ENCODE measurements around the gene RGS11.
"Not testable (repeated sequence)": the region's sequence is repeated elsewhere in the genome, so short reads cannot be mapped to it uniquely, and the experiment has no call there.

RGS11 gene

GRCh38 chr16:234468-235305, 41.1 kb downstream of the RGS11 start, which contains the start of gene FAM234A:
Gene FAM234A (plus strand): TSS chr16:234821. CDS start chr16:254414, 19,593 bp downstream.
- peak; percentile 59 for TF ChIP-seq CTCF (IDR thresholded peaks at IDR 0.05; ENCODE audit: insufficient read depth, low read length, poor library complexity, severe bottlenecking)
- peak; percentile 96 for DNase-seq (ENCODE audit: extremely low read depth, insufficient read length)
- Histone ChIP-seq H3K27me3 (replicated peaks; ENCODE audit: control insufficient read depth, insufficient read depth, low read length) (no peaks in the 10 kb centered on the region), H3K4me3 (replicated peaks; ENCODE audit: low read depth, low read length) (peak within 1 kb of the TSS; percentile 90), H3K36me3 (ENCODE audit: control insufficient read depth, insufficient read depth, low read length) (no peaks in the 10 kb centered on the region)

GRCh38 chr16:230949-231348, 44.8 kb downstream of the RGS11 start:
- no peaks in the 10 kb centered on the region for H3K27me3 ChIP-seq (replicated peaks; ENCODE audit: control insufficient read depth, insufficient read depth, low read length)
- H3K36me3 ChIP-seq (ENCODE audit: control insufficient read depth, insufficient read depth, low read length): peaks cover 5% of the 10 kb centered on the region
- no peak for TF ChIP-seq CTCF (IDR thresholded peaks at IDR 0.05; ENCODE audit: insufficient read depth, low read length, poor library complexity, severe bottlenecking)
- no peak for DNase-seq (ENCODE audit: extremely low read depth, insufficient read length)
- no peak overlapping the region for H3K4me3 ChIP-seq (replicated peaks; ENCODE audit: low read depth, low read length)

GRCh38 chr16:230351-230750, 45.4 kb downstream of the RGS11 start:
- H3K27me3 ChIP-seq (replicated peaks; ENCODE audit: control insufficient read depth, insufficient read depth, low read length); H3K4me3 ChIP-seq (replicated peaks; ENCODE audit: low read depth, low read length); DNase-seq (ENCODE audit: extremely low read depth, insufficient read length); H3K36me3 ChIP-seq (ENCODE audit: control insufficient read depth, insufficient read depth, low read length): not testable (repeated sequence)

GRCh38 chr16:229731-230281, 45.9 kb downstream of the RGS11 start:
- DNase-seq (ENCODE audit: extremely low read depth, insufficient read length): no peak
- Histone ChIP-seq H3K36me3 (ENCODE audit: control insufficient read depth, insufficient read depth, low read length) (peaks cover 8% of the 10 kb centered on the region), H3K27me3 (replicated peaks; ENCODE audit: control insufficient read depth, insufficient read depth, low read length) (no peaks in the 10 kb centered on the region), H3K4me3 (replicated peaks; ENCODE audit: low read depth, low read length) (peak overlapping the region; percentile 92)
- TF ChIP-seq CTCF (IDR thresholded peaks at IDR 0.05; ENCODE audit: insufficient read depth, low read length, poor library complexity, severe bottlenecking): no peak

- H3K4me3 ChIP-seq (replicated peaks; ENCODE audit: low read depth, low read length): peak within 1 kb of the TSS; percentile 92
- DNase-seq (ENCODE audit: extremely low read depth, insufficient read length): peak; percentile 92
- no peaks in the 10 kb centered on the region for H3K27me3 ChIP-seq (replicated peaks; ENCODE audit: control insufficient read depth, insufficient read depth, low read length)
- TF ChIP-seq CTCF (IDR thresholded peaks at IDR 0.05; ENCODE audit: insufficient read depth, low read length, poor library complexity, severe bottlenecking): no peak
- H3K36me3 ChIP-seq (ENCODE audit: control insufficient read depth, insufficient read depth, low read length): peaks cover 11% of the 10 kb centered on the region
Observed at GRCh38 chr16:228852-229730, 46.7 kb downstream of the RGS11 start, which contains the start of gene LUC7L. Gene LUC7L (minus strand): TSS chr16:229449. CDS start chr16:229339, 110 bp downstream.

All from GM06990 (cell line).